GM12801 (cell line): ENCODE measurements around the gene CELA1.

ENCODE experiments used
- TF ChIP-seq, protein P1 (sequence below): IDR thresholded peaks from one replicate; pipeline ENCODE4 v1.5.1; 2011; ENCODE audit warnings: control low read depth; ENCODE audit not compliant: insufficient read length; ENCODE audit errors: extremely low read depth

CELA1 gene

DNA sequence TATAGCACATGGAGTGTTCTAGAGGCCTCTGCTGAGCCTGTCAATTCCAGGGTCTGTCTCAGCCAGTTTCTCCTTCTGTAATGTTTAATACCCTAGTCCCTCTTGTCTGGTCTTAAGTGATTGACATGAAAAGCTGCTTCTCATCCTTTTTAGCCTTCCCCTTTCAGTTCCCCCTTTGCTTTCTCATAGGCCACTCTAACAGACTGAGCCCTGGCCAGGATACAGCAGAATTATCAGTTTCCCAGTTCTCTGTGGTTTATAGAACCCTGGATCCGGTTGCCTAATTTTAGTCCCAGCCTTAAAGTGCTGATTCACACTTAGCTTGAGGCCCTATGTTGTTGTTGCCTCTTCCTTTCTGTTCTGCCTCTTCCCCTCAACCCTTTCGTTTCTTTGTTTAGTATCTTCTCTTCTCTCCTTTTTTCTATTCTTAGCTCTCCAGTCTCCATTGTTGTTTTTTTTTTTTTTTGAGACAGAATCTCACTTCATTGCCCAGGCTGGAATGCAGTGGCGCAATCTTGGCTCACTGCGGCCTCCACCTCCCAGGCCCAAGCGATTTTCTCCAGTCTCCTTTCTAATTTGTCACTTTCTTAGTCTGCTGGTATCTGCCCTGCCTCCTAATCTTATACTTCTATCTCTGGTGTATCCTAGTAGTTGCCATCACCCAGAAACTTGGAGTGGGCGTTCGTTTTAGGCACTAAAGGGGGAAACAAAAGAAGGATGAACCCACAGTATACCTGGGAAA is 19.6 kb downstream of the CELA1 start:
- TF ChIP-seq, protein P1, sequence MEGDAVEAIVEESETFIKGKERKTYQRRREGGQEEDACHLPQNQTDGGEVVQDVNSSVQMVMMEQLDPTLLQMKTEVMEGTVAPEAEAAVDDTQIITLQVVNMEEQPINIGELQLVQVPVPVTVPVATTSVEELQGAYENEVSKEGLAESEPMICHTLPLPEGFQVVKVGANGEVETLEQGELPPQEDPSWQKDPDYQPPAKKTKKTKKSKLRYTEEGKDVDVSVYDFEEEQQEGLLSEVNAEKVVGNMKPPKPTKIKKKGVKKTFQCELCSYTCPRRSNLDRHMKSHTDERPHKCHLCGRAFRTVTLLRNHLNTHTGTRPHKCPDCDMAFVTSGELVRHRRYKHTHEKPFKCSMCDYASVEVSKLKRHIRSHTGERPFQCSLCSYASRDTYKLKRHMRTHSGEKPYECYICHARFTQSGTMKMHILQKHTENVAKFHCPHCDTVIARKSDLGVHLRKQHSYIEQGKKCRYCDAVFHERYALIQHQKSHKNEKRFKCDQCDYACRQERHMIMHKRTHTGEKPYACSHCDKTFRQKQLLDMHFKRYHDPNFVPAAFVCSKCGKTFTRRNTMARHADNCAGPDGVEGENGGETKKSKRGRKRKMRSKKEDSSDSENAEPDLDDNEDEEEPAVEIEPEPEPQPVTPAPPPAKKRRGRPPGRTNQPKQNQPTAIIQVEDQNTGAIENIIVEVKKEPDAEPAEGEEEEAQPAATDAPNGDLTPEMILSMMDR: no peak

DNA sequence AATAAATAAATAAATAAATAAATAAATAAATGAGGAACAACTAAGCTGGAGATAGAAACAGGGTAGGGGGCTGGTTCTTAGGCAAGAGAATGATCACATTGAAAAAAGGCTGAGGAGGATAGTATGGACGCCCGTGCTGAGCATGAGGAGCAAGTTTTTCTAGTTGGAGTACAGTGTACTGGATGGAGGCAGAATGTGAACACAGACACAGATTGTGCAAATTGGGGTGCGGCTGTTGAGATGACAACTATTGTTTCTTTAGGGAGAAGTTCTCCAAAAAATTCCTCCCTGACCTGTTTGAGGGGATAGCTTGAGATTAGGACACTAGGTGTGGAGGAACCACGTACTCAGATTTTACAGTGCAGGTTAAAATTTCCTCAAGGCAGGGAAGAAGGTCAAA is 21.5 kb downstream of the CELA1 start:
- TF ChIP-seq, protein P1: no peak

DNA sequence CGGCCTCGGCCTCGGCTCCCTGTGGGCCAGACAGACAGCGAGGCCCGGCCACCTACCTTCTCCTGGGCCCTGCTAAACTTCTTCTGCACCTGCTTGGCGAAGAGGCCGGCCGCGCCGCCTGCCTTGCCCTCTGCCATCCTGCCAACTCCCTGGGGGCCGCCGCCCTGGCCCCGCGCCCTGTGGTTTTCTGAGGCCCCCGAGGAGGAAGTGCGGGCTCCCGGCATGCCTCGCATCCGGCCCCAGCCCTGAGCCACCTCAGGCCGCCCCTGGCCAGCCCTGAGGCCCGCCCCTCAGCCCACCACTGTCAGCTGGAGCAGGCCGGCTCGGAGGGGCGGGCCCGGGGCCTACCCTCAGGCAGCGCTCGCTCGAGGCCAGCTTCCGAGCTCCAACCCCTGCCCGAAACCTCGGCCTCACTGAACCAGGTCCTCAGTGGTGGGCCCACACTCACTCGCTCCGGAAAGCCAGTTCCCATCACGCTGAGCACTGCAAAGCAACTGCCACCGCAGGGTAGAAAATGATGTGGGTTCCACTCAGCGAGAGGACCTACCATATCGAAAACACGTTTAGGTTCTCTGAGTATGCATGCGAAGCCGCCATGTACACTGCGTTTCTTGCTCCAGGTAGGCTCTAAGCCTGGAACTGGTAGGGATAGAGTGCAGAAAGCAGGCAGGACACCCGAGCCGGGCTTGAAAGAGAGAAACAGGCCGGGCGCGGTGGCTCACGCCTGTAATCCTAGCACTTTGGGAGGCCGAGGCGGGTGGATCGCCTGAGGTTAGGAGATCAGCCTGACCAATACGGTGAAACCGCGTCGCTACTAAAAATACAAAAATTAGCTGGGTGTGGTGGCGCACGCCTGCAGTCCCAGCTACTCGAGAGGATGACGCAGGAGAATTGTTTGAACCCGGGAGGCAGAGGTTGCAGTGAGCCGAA is 22.2 kb downstream of the CELA1 start, which contains the start of gene BIN2:
Gene BIN2 (minus strand): TSS at position 209 of the 930 bp plus-strand sequence. CDS start 72 bp downstream, at position 137.
- TF ChIP-seq, protein P1: no peak

DNA sequence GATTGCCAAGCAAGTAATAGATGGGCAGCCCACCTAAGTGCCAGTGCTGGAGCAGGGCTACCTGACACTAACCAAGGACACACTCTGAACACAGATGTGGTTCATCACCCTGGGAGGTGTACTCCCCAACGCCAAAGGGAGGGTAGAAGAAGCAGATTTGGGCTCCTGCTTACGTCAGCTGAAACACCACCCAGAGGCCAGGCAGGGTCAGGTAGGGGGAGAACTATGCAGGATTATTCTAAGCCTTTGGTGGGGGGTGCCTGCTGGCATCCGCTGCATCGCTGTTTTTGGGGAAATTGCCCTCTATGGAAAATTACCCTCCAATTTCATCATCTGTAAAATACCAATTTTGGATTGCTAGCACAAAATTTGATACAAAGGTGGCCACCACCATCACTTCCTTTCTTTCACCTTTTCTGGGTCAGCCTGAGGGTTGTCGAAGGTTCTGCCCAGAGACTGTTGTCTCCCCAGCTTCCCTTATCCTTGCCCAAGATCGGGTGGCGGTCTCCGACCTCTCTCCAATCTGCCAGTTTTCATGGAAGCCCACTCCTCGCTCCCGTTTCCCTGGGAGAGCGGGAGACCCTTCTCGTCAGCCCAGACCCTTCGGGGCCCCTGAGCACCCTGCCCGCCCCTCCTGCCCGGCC is 23.0 kb downstream of the CELA1 start:
- TF ChIP-seq, protein P1: no peak

DNA sequence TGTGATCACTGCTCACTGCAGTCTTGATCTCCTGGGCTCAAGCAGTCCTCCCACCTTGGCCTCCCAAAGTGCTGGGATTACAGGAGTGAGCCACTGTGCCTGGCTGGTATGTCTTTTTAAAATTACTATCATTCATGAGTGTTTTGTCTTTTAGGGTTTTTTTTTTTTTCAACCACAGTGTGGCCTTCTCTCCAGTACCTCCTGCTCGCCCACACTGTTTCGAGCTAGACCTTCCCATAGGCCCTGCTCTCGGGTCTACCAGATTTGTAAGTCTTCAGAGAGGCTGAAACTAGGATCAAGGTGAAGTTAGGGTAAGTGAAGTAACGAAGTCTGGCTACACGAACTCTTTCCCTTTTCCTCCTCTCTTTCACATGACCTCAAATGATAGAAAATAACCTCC is 24.0 kb downstream of the CELA1 start:
- TF ChIP-seq, protein P1: no peak

DNA sequence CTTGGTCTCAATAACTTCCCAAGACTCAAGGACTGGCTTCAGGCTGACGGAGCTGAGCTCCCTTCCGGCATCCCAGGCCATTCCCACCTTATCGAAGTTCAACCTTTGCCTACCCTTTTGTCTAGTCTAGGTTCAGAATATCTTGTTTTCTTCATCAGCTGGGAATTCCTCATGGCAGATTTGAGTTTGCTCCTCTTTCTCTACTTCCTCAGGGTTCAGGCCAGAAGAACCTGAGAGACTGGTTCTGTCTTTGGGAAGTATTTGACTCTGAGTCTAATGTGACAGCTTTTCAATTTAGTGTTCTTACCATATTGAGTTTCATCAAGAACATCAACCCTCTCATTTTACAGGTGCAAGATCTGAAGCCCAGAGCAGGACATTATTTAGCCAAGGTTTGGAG is 24.6 kb downstream of the CELA1 start:
- TF ChIP-seq, protein P1: no peak
